ENCODE measurements around the gene BNC2.

DNA sequence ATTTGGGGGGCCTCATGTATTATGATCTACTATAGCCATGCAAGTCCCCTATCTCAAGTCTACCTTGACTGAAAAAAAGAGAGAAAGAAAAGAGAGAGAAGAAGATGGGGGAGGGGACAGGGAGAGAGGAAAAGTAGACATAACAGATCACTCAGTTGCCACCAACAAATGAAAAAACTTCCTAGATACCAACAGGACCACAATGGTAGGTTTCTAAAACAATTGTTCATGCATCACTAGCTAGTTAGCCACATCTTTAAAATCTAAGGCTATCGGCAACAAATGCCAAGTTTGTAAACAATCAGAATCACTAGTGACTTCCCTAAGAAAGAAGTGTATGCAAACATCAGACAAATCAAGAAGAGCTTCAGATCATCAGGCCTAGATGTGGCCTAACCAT is 328.2 kb downstream of the BNC2 start:
- TF ChIP-seq EZH2 (IDR thresholded peaks at IDR 0.05) (no peak), POLR2AphosphoS5 (IDR thresholded peaks at IDR 0.05; ENCODE audit: borderline replicate concordance, low read depth, low read length) (no peak)
